Measurements from ENCODE around the gene DPP6.
A peak's percentile ranks its signal among the peaks of the same experiment; 100 is the strongest.
"Not testable (repeated sequence)": the region's sequence is repeated elsewhere in the genome, so short reads cannot be mapped to it uniquely, and the experiment has no call there.

The DPP6 gene

GRCh38 chr7:154155928-154156327 lies 103.7 kb downstream of the DPP6 start:
- DNase-seq = not testable (repeated sequence)

DNA sequence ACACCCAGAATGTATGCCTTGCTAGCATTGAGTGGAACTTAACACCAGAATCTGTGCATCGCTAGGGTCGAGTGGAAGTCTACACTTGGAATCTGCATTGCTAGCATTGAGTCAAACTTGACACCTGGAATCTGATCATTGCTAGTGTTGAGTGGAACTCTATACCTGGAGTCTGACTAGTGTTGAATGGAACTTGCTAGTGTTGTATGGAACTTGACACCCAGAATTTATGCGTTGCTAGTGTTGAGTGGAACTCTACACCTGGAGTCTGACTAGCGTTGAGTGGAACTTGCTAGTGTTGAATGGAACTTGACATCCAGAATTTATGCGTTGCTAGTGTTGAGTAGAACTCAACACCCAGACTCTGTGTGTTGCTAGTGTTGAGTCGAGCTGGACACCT lies 110.7 kb downstream of the DPP6 start:
- DNase-seq = not testable (repeated sequence)

DNA sequence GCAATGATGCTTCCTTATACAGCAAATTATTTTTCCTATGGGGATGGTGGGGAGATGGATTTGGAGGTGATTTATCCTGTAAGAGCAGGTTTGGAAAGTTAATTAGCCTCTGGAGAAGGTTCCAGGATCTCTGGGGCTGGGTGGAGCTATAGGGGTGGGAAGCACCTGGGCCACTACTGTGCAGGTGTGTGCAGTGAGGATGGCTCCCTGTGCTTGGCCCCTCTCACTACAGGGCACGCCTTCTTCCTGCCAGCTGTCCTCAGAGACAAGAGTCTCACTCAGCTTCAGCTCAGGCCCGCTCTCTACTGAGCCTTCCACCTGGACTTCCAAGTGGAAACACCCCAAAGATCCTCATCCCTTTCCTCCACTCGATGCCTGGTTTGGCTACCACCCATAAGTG lies 111.4 kb downstream of the DPP6 start:
- DNase-seq = not testable (repeated sequence)

- DNase-seq = no peak
These were observed 114.9 kb downstream of the DPP6 start for GRCh38 chr7:154167051-154167450.

- peak; percentile 7 for DNase-seq
These were observed 115.6 kb downstream of the DPP6 start for GRCh38 chr7:154167807-154168206.

GRCh38 chr7:154171422-154171821 lies 119.2 kb downstream of the DPP6 start:
- DNase-seq = no peak

GRCh38 chr7:154172236-154172635 lies 120.0 kb downstream of the DPP6 start:
- no peak for DNase-seq

DNA sequence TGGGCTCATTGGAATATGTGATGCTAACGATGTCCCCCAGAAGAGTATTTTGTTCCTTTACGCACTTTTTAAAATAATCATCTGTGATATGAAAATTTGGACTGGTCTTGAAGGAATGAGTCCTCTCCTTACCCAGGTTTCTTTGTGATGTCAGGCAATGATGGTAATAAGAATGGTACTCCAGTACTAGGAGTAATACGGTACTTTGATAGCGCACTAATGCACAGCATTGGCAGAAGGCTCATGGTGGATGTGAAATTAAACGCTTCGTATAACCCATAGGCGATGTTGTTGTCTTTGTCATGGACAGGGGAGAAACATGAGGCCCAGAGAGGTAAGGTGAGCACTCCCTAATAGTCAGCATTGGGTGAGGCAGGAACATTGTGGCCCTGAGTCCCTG lies 125.4 kb downstream of the DPP6 start:
- DNase-seq = no peak

GRCh38 chr7:154178895-154179294 lies 126.7 kb downstream of the DPP6 start:
- no peak for DNase-seq

- DNase-seq = no peak
These were observed 131.3 kb downstream of the DPP6 start for GRCh38 chr7:154183482-154183881.

- DNase-seq = no peak
These were observed 131.7 kb downstream of the DPP6 start for GRCh38 chr7:154183946-154184345.

DNA sequence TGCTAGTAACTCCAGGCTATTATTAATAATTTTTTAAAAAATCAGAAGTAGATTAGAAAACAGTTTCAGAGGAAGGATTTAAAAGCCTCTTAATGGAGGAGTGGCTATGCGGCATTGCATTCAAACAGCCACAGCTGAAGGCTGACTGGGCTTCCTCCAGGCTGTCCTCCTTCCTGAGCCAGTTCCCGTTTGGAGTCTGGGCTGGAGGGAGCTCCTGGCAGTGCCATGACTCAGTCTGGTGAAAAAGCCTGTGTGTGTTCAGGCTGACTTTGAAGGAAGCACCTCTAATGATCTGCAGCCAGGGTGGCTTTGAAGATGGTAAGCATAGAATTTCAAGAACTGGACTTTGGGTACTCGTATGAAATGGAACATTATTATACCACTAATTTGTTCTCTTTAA lies 134.6 kb downstream of the DPP6 start:
- no peak for DNase-seq

DNA sequence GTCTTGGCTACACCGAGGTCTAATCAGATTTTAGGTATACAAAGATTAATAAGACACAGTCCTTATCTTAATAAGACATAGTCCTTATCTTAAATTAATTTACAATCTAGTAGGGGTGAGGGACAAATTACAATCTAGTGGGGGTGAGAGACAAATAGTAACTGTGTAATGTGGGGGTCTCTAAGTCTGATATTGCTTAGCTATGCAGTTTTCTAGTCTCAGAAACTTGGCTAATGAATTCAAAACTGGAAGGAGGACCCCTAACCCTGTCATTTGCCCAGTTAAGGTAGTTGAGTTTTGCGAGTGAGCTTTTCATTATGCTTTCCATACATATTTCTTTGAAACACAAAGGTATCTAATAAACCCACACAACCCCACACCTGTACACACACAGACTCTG lies 136.1 kb downstream of the DPP6 start:
- DNase-seq = no peak

GRCh38 chr7:154195266-154195665 lies 143.1 kb downstream of the DPP6 start:
- no peak for DNase-seq

- no peak for DNase-seq
These were observed 146.3 kb downstream of the DPP6 start for GRCh38 chr7:154198481-154198880.

- DNase-seq = peak; percentile 52
These were observed 148.0 kb downstream of the DPP6 start for GRCh38 chr7:154200241-154200640.

DNA sequence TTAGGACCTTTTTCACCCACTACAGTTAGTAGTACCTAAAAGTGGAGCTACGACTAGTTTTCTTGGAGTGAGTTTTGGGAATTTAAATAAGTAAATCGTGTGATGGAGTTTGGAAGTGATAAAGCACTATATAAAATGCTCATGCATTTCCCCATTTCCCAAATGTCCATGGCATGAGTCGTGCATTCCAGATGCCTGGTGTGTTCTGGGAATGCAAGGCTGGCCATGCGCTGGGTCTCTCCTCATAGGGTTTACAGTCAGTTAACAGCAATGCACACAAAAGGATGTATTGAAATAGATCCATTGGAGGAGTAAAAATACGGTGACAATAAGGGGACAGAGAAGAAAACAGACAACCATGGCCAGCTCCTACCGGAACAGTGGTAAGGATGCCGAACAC lies 149.8 kb downstream of the DPP6 start:
- DNase-seq = no peak

- DNase-seq = peak; percentile 22
These were observed 151.8 kb downstream of the DPP6 start for GRCh38 chr7:154204046-154204445.

DNA sequence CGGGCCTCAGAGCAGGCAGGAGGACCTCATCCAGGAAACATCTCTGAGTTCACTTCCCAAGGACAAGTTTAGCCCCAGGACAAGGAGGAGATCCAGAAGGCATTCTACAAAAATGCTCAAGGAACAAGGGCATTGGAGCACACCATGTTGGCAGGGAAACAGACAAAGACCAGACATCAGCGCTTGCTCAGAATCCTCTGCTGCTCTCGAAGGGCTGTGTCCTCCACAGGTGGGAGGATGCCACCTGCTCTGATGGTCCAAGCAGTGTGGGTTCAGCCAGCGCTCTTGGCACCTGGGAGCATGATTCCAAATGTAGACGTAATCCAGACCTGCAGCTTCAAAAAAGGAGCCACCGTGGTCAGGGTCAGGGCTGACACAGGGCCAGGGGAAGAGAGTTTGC lies 160.7 kb downstream of the DPP6 start:
- DNase-seq = no peak

GRCh38 chr7:154217688-154218340 lies 165.6 kb downstream of the DPP6 start:
- DNase-seq = no peak

DNA sequence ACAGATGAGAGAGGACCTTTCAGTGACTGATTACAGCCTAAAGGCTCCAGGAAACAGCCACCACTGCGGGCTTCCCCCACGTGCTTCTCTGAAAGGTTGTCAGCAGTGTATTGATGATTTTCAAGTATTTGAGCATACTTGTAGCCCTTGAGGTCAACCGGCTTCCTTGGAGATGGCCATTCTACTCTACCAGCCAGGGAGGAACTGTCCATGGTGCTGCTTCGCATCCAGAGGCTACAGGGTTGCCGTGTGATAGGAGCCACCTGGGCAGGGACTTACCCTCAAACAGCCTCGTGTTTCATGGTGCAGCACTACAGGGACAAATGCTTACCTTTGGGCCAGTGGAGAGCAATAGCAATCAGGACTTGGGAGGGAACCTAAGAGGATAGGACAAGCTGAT lies 179.5 kb downstream of the DPP6 start:
- peak; percentile 67 for DNase-seq

DNA sequence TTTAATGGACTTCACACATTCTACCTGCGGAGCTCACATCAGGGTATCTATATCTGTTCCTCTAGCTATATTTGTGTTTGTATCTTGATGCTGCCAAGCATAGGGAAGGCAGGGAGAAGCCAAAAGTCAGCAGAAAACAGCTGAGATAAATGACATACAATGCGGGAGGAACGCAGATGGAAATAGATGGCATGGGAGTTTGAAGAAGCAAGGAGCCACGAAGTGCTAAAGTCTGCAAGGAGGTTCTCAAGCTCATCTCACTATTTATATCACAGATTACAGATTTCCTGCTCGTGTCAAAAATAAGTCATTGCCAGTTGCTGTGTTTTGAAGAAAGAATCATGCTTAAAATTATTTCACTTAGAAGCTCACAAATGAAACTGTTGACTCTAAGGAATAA lies 180.5 kb downstream of the DPP6 start:
- DNase-seq = no peak

- DNase-seq = no peak
These were observed 189.8 kb downstream of the DPP6 start for GRCh38 chr7:154241988-154242387.

GRCh38 chr7:154242709-154243108 lies 190.5 kb downstream of the DPP6 start:
- no peak for DNase-seq

GRCh38 chr7:154252046-154252445 lies 199.8 kb downstream of the DPP6 start:
- DNase-seq = no peak

- no peak for DNase-seq
These were observed 201.6 kb downstream of the DPP6 start for GRCh38 chr7:154253810-154254209.
